ENCODE measurements around the gene CPEB4. TPM values are rescaled to one million over a fixed set of nuclear protein-coding genes. Genes with fewer than 3 reads are reported as not detected.

CPEB4 gene
- total and polyA plus RNA-seq, 4 donors, result 14.3 to 113 (median 32.1) TPM

- no peak for TF ChIP-seq CTCF (IDR thresholded peaks at IDR 0.05; ENCODE audit: low read depth, low read length, missing input control)
- TF ChIP-seq SP1 (IDR thresholded peaks at IDR 0.05), result no peak
- TF ChIP-seq YY1 (IDR thresholded peaks at IDR 0.05), result peak; percentile 39
- TF ChIP-seq RAD21 (IDR thresholded peaks at IDR 0.05), result peak in 1 of 2 donors; percentile 1
- TF ChIP-seq NR2F2 (IDR thresholded peaks at IDR 0.05), result no peak
- no peak for TF ChIP-seq MAX (IDR thresholded peaks at IDR 0.05)
These were observed 2.2 kb downstream of the CPEB4 start (continued) for GRCh38 chr5:173890195-173890991.

- Histone ChIP-seq H3K9me3 (ENCODE audit: control insufficient read depth in 4 of 4, low read length in 3 of 4) (no peaks in the 10 kb centered on the region), H3K27ac (ENCODE audit: low read depth in 1 of 2, low read length in 2 of 2) (peak overlapping the region; percentile 77 to 88), H3K9ac (ENCODE audit: low read depth in 1 of 2, low read length in 2 of 2) (peak overlapping the region; percentile 83 to 99), H3K4me1 (ENCODE audit: control insufficient read depth in 4 of 4, insufficient read depth in 4 of 4, low read length in 3 of 4) (peaks cover 6 to 38% (median 17%) of the 10 kb centered on the region in 4 donors), H3K36me3 (ENCODE audit: control insufficient read depth in 4 of 4, insufficient read depth in 3 of 4, low read depth in 1 of 4, low read length in 3 of 4) (no peaks in the 10 kb centered on the region), H3K4me3 (ENCODE audit: low read depth in 1 of 3, low read length in 3 of 3) (peak overlapping the region; percentile 83 to 91 (median 89)), H3K27me3 (ENCODE audit: control insufficient read depth in 4 of 4, insufficient read depth in 4 of 4, low read length in 3 of 4) (no peaks in the 10 kb centered on the region)
- peak; percentile 39 for TF ChIP-seq SP1 (IDR thresholded peaks at IDR 0.05)
- TF ChIP-seq FOXA1 (IDR thresholded peaks at IDR 0.05), result no peak
- TF ChIP-seq JUND (IDR thresholded peaks at IDR 0.05), result no peak
- no peak for TF ChIP-seq CTCF (IDR thresholded peaks at IDR 0.05; ENCODE audit: low read depth, low read length, missing input control)
- TF ChIP-seq EGR1 (IDR thresholded peaks at IDR 0.05; ENCODE audit: low read depth in 2 of 2), result peak in 1 of 2 donors; percentile 16
- peak; percentile 58 for TF ChIP-seq REST (IDR thresholded peaks at IDR 0.05)
- peak; percentile 79 for TF ChIP-seq TAF1 (conservative IDR thresholded peaks at IDR 0.05)
- TF ChIP-seq RAD21 (IDR thresholded peaks at IDR 0.05), result peak; percentile 23 to 42
- no peak for TF ChIP-seq YY1 (IDR thresholded peaks at IDR 0.05)
- TF ChIP-seq HNF4A (conservative IDR thresholded peaks at IDR 0.05), result peak; percentile 20 to 57
- no peak for TF ChIP-seq GABPA (IDR thresholded peaks at IDR 0.05 in 1 of 2, conservative IDR thresholded peaks at IDR 0.05 in 1 of 2)
- TF ChIP-seq ZBTB33 (IDR thresholded peaks at IDR 0.05), result no peak
- no peak for TF ChIP-seq HNF4G (IDR thresholded peaks at IDR 0.05)
- TF ChIP-seq RXRA (IDR thresholded peaks at IDR 0.05), result peak in 1 of 2 donors; percentile 49
- TF ChIP-seq NR2F2 (IDR thresholded peaks at IDR 0.05), result no peak
- peak; percentile 66 for TF ChIP-seq FOXA2 (IDR thresholded peaks at IDR 0.05)
- no peak for TF ChIP-seq MAX (IDR thresholded peaks at IDR 0.05)
- TF ChIP-seq ATF3 (IDR thresholded peaks at IDR 0.05), result no peak
- WGBS, result 17% methylated on average over 3 of the region's 3 CpGs
- no peak for DNase-seq (ENCODE audit: low spot score)
These were observed 3.4 kb downstream of the CPEB4 start for GRCh38 chr5:173891308-173892116.
